Liver (tissue), 3 donors: ENCODE data around the gene RNF31.

Experiments
- FOXA1 ChIP-seq: IDR thresholded peaks from 2 replicates; pipeline ENCODE4 v1.6.1; 2016; ENCODE audit warnings: antibody characterized with exemption
- HNF4A ChIP-seq, 2 donors: conservative IDR thresholded peaks; 2 replicates each; pipeline ENCODE4 v1.6.1; 2016; ENCODE audit warnings: antibody characterized with exemption in 2 of 2, mild to moderate bottlenecking in 2 of 2
- MAX ChIP-seq: IDR thresholded peaks from 2 replicates; pipeline ENCODE4 v1.6.1; 2016; ENCODE audit warnings: antibody characterized with exemption
- TAF1 ChIP-seq: conservative IDR thresholded peaks from 2 replicates; pipeline ENCODE4 v1.6.1; 2016; ENCODE audit warnings: antibody characterized with exemption, mild to moderate bottlenecking
- ZBTB33 ChIP-seq: IDR thresholded peaks from 2 replicates; pipeline ENCODE4 v1.6.1; 2016; ENCODE audit warnings: antibody characterized with exemption
- TF ChIP-seq, protein P1 (sequence below): fragments of 150-350 bp; IDR thresholded peaks from 2 replicates; pipeline ENCODE4 v1.5.1; 2017; ENCODE audit warnings: improper control_type of control experiment, low read depth, low read length; ENCODE audit not compliant: missing input control
- TF ChIP-seq, protein P2 (sequence below): IDR thresholded peaks from 2 replicates; pipeline ENCODE4 v1.6.1; 2016; ENCODE audit warnings: antibody characterized with exemption, mild to moderate bottlenecking
- donor health status: healthy.
- donor health status: healthy.

DNA sequence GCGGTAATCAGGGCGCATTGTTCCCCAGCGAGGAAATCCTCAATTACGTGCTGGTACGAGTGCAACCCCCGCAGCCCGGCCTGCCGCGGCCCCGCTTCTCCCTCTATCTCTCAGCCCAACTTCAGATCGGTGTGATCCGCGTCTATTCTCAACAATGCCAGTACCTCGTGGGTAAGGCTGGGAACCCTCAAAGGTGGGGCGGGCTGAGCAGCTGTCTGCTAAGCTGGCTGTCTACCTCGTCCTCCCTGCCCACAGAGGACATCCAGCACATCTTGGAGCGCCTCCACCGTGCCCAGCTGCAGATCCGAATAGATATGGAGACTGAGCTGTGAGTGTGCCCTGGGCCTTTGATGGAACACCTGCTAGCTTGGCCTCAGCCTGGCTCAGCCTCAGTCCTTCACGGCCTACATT, 25.6 kb downstream of the RNF31 start:
- TF ChIP-seq HNF4A (conservative IDR thresholded peaks at IDR 0.05) (no peak), FOXA1 (no peak), TAF1 (no peak), ZBTB33 (no peak), MAX (no peak)
- TF ChIP-seq, protein P1, sequence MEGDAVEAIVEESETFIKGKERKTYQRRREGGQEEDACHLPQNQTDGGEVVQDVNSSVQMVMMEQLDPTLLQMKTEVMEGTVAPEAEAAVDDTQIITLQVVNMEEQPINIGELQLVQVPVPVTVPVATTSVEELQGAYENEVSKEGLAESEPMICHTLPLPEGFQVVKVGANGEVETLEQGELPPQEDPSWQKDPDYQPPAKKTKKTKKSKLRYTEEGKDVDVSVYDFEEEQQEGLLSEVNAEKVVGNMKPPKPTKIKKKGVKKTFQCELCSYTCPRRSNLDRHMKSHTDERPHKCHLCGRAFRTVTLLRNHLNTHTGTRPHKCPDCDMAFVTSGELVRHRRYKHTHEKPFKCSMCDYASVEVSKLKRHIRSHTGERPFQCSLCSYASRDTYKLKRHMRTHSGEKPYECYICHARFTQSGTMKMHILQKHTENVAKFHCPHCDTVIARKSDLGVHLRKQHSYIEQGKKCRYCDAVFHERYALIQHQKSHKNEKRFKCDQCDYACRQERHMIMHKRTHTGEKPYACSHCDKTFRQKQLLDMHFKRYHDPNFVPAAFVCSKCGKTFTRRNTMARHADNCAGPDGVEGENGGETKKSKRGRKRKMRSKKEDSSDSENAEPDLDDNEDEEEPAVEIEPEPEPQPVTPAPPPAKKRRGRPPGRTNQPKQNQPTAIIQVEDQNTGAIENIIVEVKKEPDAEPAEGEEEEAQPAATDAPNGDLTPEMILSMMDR, result no peak
- TF ChIP-seq, protein P2, sequence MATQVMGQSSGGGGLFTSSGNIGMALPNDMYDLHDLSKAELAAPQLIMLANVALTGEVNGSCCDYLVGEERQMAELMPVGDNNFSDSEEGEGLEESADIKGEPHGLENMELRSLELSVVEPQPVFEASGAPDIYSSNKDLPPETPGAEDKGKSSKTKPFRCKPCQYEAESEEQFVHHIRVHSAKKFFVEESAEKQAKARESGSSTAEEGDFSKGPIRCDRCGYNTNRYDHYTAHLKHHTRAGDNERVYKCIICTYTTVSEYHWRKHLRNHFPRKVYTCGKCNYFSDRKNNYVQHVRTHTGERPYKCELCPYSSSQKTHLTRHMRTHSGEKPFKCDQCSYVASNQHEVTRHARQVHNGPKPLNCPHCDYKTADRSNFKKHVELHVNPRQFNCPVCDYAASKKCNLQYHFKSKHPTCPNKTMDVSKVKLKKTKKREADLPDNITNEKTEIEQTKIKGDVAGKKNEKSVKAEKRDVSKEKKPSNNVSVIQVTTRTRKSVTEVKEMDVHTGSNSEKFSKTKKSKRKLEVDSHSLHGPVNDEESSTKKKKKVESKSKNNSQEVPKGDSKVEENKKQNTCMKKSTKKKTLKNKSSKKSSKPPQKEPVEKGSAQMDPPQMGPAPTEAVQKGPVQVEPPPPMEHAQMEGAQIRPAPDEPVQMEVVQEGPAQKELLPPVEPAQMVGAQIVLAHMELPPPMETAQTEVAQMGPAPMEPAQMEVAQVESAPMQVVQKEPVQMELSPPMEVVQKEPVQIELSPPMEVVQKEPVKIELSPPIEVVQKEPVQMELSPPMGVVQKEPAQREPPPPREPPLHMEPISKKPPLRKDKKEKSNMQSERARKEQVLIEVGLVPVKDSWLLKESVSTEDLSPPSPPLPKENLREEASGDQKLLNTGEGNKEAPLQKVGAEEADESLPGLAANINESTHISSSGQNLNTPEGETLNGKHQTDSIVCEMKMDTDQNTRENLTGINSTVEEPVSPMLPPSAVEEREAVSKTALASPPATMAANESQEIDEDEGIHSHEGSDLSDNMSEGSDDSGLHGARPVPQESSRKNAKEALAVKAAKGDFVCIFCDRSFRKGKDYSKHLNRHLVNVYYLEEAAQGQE, result no peak
